Testis (tissue), 2 donors: Measurements from ENCODE around the gene KIAA0513.

Source experiments
- CTCF ChIP-seq, 3 experiments: fragments of 450-650 bp in 2 of 3; fragments of 200-600 bp in 1 of 3; sonication (generic) in 1 of 3; IDR thresholded peaks; one replicate each; pipeline ENCODE4 v1.5.1; 2016 to 2019; ENCODE audit warnings: antibody characterized with exemption in 3 of 3, mild to moderate bottlenecking in 2 of 3, moderate library complexity in 1 of 3
- POLR2A ChIP-seq: fragments of 450-650 bp; IDR thresholded peaks from one replicate; pipeline ENCODE4 v1.6.1; 2017; ENCODE audit warnings: antibody characterized with exemption, mild to moderate bottlenecking, moderate library complexity

GRCh38 chr16:85067024-85067423 lies 39.4 kb downstream of the KIAA0513 start:
- TF ChIP-seq CTCF (IDR thresholded peaks at IDR 0.05), result no peak
- no peak for TF ChIP-seq POLR2A
